Natural killer cell (primary cell): ENCODE measurements around the gene COL4A1. TPM values are rescaled to one million over a fixed set of nuclear protein-coding genes. Genes with fewer than 3 reads are reported as not detected.

Experiments used
- ATAC-seq, 3 donors: fragments of 150-1000 bp in 2 of 3; fragments of 200-7000 bp in 1 of 3; cut with Tn5 transposase; 1 replicate in 1 of 3; 2 replicates in 2 of 3; pipeline ENCODE4 v1.10.0; 2021; ENCODE audit warnings: mild to moderate bottlenecking in 2 of 3, moderate library complexity in 2 of 3
- DNase-seq, 2 donors: peaks; one replicate each; pipeline versions ENCODE4 v3.0.0 to v3.0.0-alpha.2; 2013 to 2021; ENCODE audit warnings: mixed read lengths in 1 of 2
- H3K27ac ChIP-seq: one replicate; pipeline ENCODE4 v1.5.1; 2013; ENCODE audit warnings: mild to moderate bottlenecking, low read length
- H3K27me3 ChIP-seq: one replicate; pipeline ENCODE4 v1.6.1; 2013; ENCODE audit warnings: low read length; ENCODE audit not compliant: control insufficient read depth, insufficient read depth
- H3K36me3 ChIP-seq: one replicate; pipeline ENCODE4 v1.6.1; 2013; ENCODE audit warnings: low read length; ENCODE audit not compliant: control insufficient read depth, insufficient read depth
- H3K4me1 ChIP-seq: one replicate; pipeline ENCODE4 v1.6.1; 2013; ENCODE audit warnings: low read length; ENCODE audit not compliant: control insufficient read depth, insufficient read depth
- H3K4me3 ChIP-seq: one replicate; pipeline ENCODE4 v1.5.1; 2013; ENCODE audit warnings: low read length
- H3K9me3 ChIP-seq: one replicate; pipeline ENCODE4 v1.6.1; 2013; ENCODE audit warnings: low read length; ENCODE audit not compliant: control insufficient read depth, insufficient read depth
- H3K27ac Mint-ChIP-seq, 2 donors: one replicate each; pipeline ENCODE4 v1.8.0; 2022; ENCODE audit warnings: mild to moderate bottlenecking in 2 of 2, mixed read lengths in 2 of 2, moderate library complexity in 1 of 2
- H3K27me3 Mint-ChIP-seq, 2 donors: one replicate each; pipeline ENCODE4 v1.8.0; 2022; ENCODE audit warnings: low read depth in 2 of 2, mixed read lengths in 2 of 2
- H3K36me3 Mint-ChIP-seq: one replicate; pipeline ENCODE4 v1.8.0; 2022; ENCODE audit warnings: mixed read lengths
- H3K4me1 Mint-ChIP-seq, 2 donors: one replicate each; pipeline ENCODE4 v1.8.0; 2022; ENCODE audit warnings: mixed read lengths in 2 of 2
- H3K4me3 Mint-ChIP-seq: one replicate; pipeline ENCODE4 v1.8.0; 2022; ENCODE audit warnings: mild to moderate bottlenecking, moderate library complexity, mixed read lengths
- H3K9me3 Mint-ChIP-seq, 2 donors: one replicate each; pipeline ENCODE4 v1.8.0; 2022; ENCODE audit warnings: mixed read lengths in 2 of 2
- WGBS: methylation state at CpG from one replicate; pipeline ENCODE4 v1.1.7; 2013; ENCODE audit warnings: missing lambda C conversion rate; ENCODE audit not compliant: insufficient coverage; 5-methylcytosine and 5-hydroxymethylcytosine counted together
- intact Hi-C: fragments of 100-400 bp; cut with micrococcal nuclease; formaldehyde crosslinking; loops from one replicate; pipeline ENCODE4 v1.14.2; 2022
- total RNA-seq, 4 donors: library from RNA; stranded (reverse); fragments of 120-200 nt in 1 of 4; gene quantifications; one replicate each; pipeline versions ENCODE4 v1.2.3 to v1.2.4, GENCODE V29; 2013 to 2022
- TF ChIP-seq, protein P1 (sequence below): fragments of 200-600 bp; IDR thresholded peaks from one replicate; pipeline ENCODE4 v1.8.0; 2022; ENCODE audit warnings: antibody characterized with exemption

COL4A1 gene
- total RNA-seq, 3 donors from 2014 or later (not counting 1 experiment from before 2014, with no cell fraction given), result not detected

DNA sequence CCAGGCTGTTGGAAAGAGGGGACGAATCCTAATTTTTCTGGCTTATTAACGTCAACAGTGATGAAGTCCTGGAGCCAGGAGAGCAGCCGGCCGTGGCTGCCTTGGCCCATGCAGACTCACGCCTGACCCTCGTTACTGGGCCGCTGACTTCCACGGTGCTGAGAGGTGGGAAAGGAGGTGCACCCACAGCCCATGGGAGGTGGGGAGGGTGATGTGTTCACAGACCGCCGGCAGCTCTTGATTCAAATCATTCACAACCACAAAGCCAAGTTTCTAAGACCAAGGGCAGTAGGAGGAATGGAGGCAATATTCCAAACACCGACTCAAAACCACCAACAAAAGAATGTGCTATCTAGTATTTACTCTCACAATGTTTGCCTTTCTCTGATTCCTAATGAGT, 24.4 kb upstream of the COL4A1 start:
- H3K4me3 Mint-ChIP-seq, result no peak overlapping the region
- no peak overlapping the region for H3K27ac Mint-ChIP-seq
- H3K9me3 ChIP-seq, result no peaks in the 10 kb centered on the region
- intact Hi-C loops, result no loop called here
- TF ChIP-seq, protein P1, sequence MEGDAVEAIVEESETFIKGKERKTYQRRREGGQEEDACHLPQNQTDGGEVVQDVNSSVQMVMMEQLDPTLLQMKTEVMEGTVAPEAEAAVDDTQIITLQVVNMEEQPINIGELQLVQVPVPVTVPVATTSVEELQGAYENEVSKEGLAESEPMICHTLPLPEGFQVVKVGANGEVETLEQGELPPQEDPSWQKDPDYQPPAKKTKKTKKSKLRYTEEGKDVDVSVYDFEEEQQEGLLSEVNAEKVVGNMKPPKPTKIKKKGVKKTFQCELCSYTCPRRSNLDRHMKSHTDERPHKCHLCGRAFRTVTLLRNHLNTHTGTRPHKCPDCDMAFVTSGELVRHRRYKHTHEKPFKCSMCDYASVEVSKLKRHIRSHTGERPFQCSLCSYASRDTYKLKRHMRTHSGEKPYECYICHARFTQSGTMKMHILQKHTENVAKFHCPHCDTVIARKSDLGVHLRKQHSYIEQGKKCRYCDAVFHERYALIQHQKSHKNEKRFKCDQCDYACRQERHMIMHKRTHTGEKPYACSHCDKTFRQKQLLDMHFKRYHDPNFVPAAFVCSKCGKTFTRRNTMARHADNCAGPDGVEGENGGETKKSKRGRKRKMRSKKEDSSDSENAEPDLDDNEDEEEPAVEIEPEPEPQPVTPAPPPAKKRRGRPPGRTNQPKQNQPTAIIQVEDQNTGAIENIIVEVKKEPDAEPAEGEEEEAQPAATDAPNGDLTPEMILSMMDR, result no peak
- no peaks in the 10 kb centered on the region for H3K36me3 ChIP-seq
- no peaks in the 10 kb centered on the region for H3K27me3 ChIP-seq
- no peak for ATAC-seq
- WGBS, result 84% methylated on average over 9 of the region's 11 CpGs
- H3K4me1 Mint-ChIP-seq, result no peaks in the 10 kb centered on the region
- no peaks in the 10 kb centered on the region for H3K36me3 Mint-ChIP-seq
- peaks cover 12 to 68% of the 10 kb centered on the region in 2 donors for H3K27me3 Mint-ChIP-seq
- no peaks in the 10 kb centered on the region for H3K9me3 Mint-ChIP-seq
- no peak overlapping the region for H3K27ac ChIP-seq
- H3K4me3 ChIP-seq, result no peak overlapping the region
- no peaks in the 10 kb centered on the region for H3K4me1 ChIP-seq
- no peak for DNase-seq

DNA sequence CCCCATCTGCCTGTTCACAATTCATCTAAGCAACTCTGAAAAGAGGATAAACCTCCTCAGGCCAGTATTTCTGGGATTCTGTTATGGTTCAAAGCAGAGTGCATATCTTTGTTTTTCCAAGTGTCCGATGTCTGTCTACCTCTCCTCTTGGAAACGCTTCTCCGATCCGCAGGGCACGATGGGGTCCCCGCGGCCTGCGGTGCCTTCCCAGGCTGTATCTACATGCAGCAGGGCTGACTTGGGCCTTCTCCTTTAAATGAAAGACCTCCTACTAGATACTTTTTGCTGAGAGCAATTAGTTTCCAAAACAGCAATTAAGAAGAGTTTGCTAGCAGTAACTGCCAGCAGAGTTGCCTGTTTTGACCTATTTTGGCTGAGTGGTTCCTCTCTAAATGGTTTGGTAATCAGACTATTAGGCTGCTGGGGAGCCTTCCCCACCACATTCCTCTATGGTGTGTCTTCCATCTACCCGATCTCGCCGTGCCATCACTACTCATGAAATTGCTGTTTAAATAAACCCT, 23.6 kb upstream of the COL4A1 start:
- WGBS, result 93% methylated on average over 11 of the region's 11 CpGs
- H3K4me3 ChIP-seq, result no peak overlapping the region
- H3K27me3 Mint-ChIP-seq, result peaks cover 15 to 66% of the 10 kb centered on the region in 2 donors
- no peaks in the 10 kb centered on the region for H3K9me3 ChIP-seq
- no peaks in the 10 kb centered on the region for H3K36me3 Mint-ChIP-seq
- H3K4me1 Mint-ChIP-seq, result no peaks in the 10 kb centered on the region
- H3K9me3 Mint-ChIP-seq, result no peaks in the 10 kb centered on the region
- DNase-seq (no peak), ATAC-seq (no peak)
- intact Hi-C loops, result no loop called here
- no peak overlapping the region for H3K27ac ChIP-seq
- H3K27me3 ChIP-seq, result no peaks in the 10 kb centered on the region
- TF ChIP-seq, protein P1, result no peak
- H3K4me3 Mint-ChIP-seq, result no peak overlapping the region
- no peak overlapping the region for H3K27ac Mint-ChIP-seq
- no peaks in the 10 kb centered on the region for H3K36me3 ChIP-seq
- no peaks in the 10 kb centered on the region for H3K4me1 ChIP-seq

DNA sequence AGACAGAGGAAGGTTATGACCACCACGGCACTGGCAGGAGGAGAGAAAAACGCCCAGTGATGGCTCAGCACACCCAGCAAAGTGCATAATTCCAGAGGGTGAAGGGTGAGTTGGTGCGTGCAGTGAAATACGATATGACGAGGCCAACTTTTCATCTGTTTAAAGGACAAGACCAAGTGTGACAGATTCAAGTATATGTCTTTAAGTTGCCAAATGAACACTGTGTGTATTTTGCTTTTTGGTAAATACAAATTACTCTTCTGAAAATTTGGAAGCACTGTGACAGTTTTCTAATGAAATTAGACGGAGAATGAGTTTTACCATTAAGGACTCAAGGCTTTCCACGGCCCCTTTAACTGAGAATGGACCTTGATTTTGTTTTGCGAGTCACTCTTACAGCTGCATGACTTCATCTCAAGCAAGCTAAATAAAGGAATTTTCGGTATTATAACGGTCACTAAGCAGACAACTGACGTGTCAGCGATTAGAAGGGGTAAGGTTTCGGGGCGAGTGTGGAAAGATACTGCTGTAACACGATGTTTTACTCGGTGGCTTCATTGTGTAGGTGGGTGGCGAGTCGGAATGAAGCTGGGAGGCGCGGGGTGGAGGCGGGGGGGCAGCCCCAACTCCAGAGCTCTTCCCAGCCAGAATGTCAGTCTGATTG, 23.0 kb upstream of the COL4A1 start:
- peaks cover 10 to 59% of the 10 kb centered on the region in 2 donors for H3K27me3 Mint-ChIP-seq
- intact Hi-C loops, result no loop called here
- no peaks in the 10 kb centered on the region for H3K9me3 Mint-ChIP-seq
- TF ChIP-seq, protein P1, result no peak
- no peak overlapping the region for H3K4me3 Mint-ChIP-seq
- H3K27ac Mint-ChIP-seq, result no peak overlapping the region
- no peak overlapping the region for H3K27ac ChIP-seq
- DNase-seq (no peak), ATAC-seq (no peak)
- no peaks in the 10 kb centered on the region for H3K9me3 ChIP-seq
- no peaks in the 10 kb centered on the region for H3K4me1 Mint-ChIP-seq
- no peaks in the 10 kb centered on the region for H3K36me3 Mint-ChIP-seq
- H3K36me3 ChIP-seq, result no peaks in the 10 kb centered on the region
- no peaks in the 10 kb centered on the region for H3K27me3 ChIP-seq
- H3K4me1 ChIP-seq, result no peaks in the 10 kb centered on the region
- no peak overlapping the region for H3K4me3 ChIP-seq
- 89% methylated on average over 21 of the region's 21 CpGs for WGBS

DNA sequence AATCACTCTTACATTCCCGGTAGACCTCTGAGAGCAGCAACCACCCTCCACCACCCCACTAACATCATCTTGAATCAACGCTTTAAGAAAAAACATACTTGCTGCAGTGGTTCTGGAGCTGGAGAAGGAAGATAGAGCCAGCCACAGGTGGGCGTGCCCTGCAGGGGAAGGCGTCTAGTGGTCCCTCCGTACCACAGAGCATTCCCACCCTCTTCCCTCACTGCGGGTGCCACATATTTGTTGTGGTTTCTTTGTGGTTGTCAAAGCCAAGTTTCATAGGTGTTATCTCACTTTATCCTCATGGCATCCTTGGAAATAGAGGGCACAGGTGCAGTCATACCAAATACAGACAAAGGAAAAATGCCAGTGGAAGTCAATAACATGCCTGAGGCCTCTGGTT, 22.3 kb upstream of the COL4A1 start:
- ATAC-seq (no peak), DNase-seq (no peak)
- no peaks in the 10 kb centered on the region for H3K36me3 Mint-ChIP-seq
- H3K4me1 Mint-ChIP-seq, result no peaks in the 10 kb centered on the region
- peaks cover 9 to 53% of the 10 kb centered on the region in 2 donors for H3K27me3 Mint-ChIP-seq
- Histone ChIP-seq H3K36me3 (no peaks in the 10 kb centered on the region), H3K4me3 (no peak overlapping the region), H3K9me3 (no peaks in the 10 kb centered on the region), H3K27me3 (no peaks in the 10 kb centered on the region), H3K4me1 (no peaks in the 10 kb centered on the region), H3K27ac (no peak overlapping the region)
- TF ChIP-seq, protein P1, result no peak
- intact Hi-C loops, result no loop called here
- WGBS, result 100% methylated on average over 1 of the region's 6 CpGs
- H3K4me3 Mint-ChIP-seq, result no peak overlapping the region
- no peaks in the 10 kb centered on the region for H3K9me3 Mint-ChIP-seq
- no peak overlapping the region for H3K27ac Mint-ChIP-seq
